GM23338 (cell line): ENCODE data around the gene TUBD1. TPM values are rescaled to one million over a fixed set of nuclear protein-coding genes. Genes with fewer than 3 reads are reported as not detected.

ENCODE experiments used
- ATAC-seq: fragments of 200-7000 bp; cut with Tn5 transposase; 3 replicates; pipeline ENCODE4 v1.9.1; 2020
- DNase-seq: peaks from one replicate; pipeline ENCODE4 v3.0.0-alpha.2; 2015; ENCODE audit warnings: low spot score
- H2AFZ ChIP-seq: fragments of 200-600 bp; sonication (generic); 2 replicates; pipeline ENCODE4 v1.8.0; 2016; ENCODE audit warnings: antibody characterized with exemption, mild to moderate bottlenecking, moderate library complexity
- H3F3A ChIP-seq: fragments of 200-600 bp; sonication (generic); replicated peaks from 2 replicates; pipeline ENCODE4 v1.8.0; 2017; ENCODE audit warnings: antibody characterized with exemption, mixed run types, low read depth
- H3K27ac ChIP-seq: fragments of 200-600 bp; sonication (generic); 2 replicates; pipeline ENCODE4 v1.6.1; 2016; ENCODE audit warnings: low read depth
- H3K27me3 ChIP-seq: fragments of 200-600 bp; sonication (generic); 2 replicates; pipeline ENCODE4 v1.8.0; 2016; ENCODE audit warnings: mild to moderate bottlenecking, mixed run types, moderate library complexity; ENCODE audit not compliant: insufficient read depth
- H3K36me3 ChIP-seq: fragments of 200-600 bp; sonication (generic); 2 replicates; pipeline ENCODE4 v1.8.0; 2016; ENCODE audit warnings: mild to moderate bottlenecking; ENCODE audit not compliant: insufficient read depth
- H3K4me1 ChIP-seq: fragments of 200-600 bp; sonication (generic); 2 replicates; pipeline ENCODE4 v1.8.0; 2016; ENCODE audit warnings: mild to moderate bottlenecking, moderate library complexity; ENCODE audit not compliant: insufficient read depth
- H3K4me2 ChIP-seq: fragments of 200-600 bp; sonication (generic); 2 replicates; pipeline ENCODE4 v1.7.1; 2017; ENCODE audit warnings: mixed run types
- H3K4me3 ChIP-seq: fragments of 200-600 bp; sonication (generic); 2 replicates; pipeline ENCODE4 v1.6.1; 2016; ENCODE audit warnings: mixed run types
- H3K79me2 ChIP-seq: fragments of 200-600 bp; sonication (generic); replicated peaks from 2 replicates; pipeline ENCODE4 v1.8.0; 2017; ENCODE audit warnings: mild to moderate bottlenecking; ENCODE audit not compliant: insufficient read depth
- H3K9me2 ChIP-seq: fragments of 200-600 bp; sonication (generic); 2 replicates; pipeline ENCODE4 v1.8.0; 2017; ENCODE audit not compliant: insufficient read depth
- H4K20me1 ChIP-seq: fragments of 200-600 bp; sonication (generic); replicated peaks from 2 replicates; pipeline ENCODE4 v1.8.0; 2017; ENCODE audit warnings: mild to moderate bottlenecking; ENCODE audit not compliant: insufficient read depth
- H3K27ac Mint-ChIP-seq: 2 replicates; pipeline ENCODE4 v1.8.0; 2020; ENCODE audit warnings: inconsistent platforms, mild to moderate bottlenecking, moderate library complexity, mixed read lengths
- H3K27me3 Mint-ChIP-seq: 3 replicates; pipeline ENCODE4 v1.8.0; 2022; ENCODE audit warnings: low read depth, mild to moderate bottlenecking, moderate library complexity, mixed read lengths, inconsistent platforms; ENCODE audit not compliant: insufficient read depth, poor library complexity
- H3K36me3 Mint-ChIP-seq: 3 replicates; pipeline ENCODE4 v1.8.0; 2021; ENCODE audit warnings: low read depth, mild to moderate bottlenecking, inconsistent platforms, moderate library complexity, mixed read lengths
- H3K4me1 Mint-ChIP-seq: 3 replicates; pipeline ENCODE4 v1.8.0; 2020; ENCODE audit warnings: mild to moderate bottlenecking, inconsistent platforms, mixed read lengths
- H3K4me3 Mint-ChIP-seq: 3 replicates; pipeline ENCODE4 v1.8.0; 2021; ENCODE audit warnings: moderate library complexity, mild to moderate bottlenecking, inconsistent platforms, mixed read lengths
- H3K9me3 Mint-ChIP-seq: 3 replicates; pipeline ENCODE4 v1.8.0; 2020; ENCODE audit warnings: moderate library complexity, mild to moderate bottlenecking, inconsistent platforms, mixed read lengths
- CREB1 ChIP-seq: fragments of 250-450 bp; sonication (Bioruptor Pico); IDR thresholded peaks from 2 replicates; pipeline ENCODE4 v1.5.0; 2020; ENCODE audit warnings: low read depth, mild to moderate bottlenecking, moderate library complexity
- EZH2 ChIP-seq: fragments of 200-600 bp; sonication (generic); IDR thresholded peaks from one replicate; pipeline ENCODE4 v1.8.0; 2017; ENCODE audit warnings: antibody characterized with exemption, mild to moderate bottlenecking, low read depth; ENCODE audit not compliant: unreplicated experiment
- EZH2phosphoT487 ChIP-seq: fragments of 200-600 bp; sonication (generic); IDR thresholded peaks from one replicate; pipeline ENCODE4 v1.8.1; 2018; ENCODE audit warnings: antibody characterized with exemption; ENCODE audit not compliant: unreplicated experiment
- JUNB ChIP-seq: IDR thresholded peaks from one replicate; pipeline ENCODE4 v1.6.1; 2016; ENCODE audit warnings: antibody characterized with exemption; ENCODE audit not compliant: unreplicated experiment
- NANOG ChIP-seq: IDR thresholded peaks from 2 replicates; pipeline ENCODE4 v1.6.1; 2016; ENCODE audit warnings: antibody characterized with exemption, borderline replicate concordance
- POLR2AphosphoS5 ChIP-seq: IDR thresholded peaks from 2 replicates; pipeline ENCODE4 v1.6.1; 2016; ENCODE audit warnings: antibody characterized with exemption, low read depth
- STAT1 ChIP-seq: IDR thresholded peaks from one replicate; pipeline ENCODE4 v1.6.1; 2016; ENCODE audit warnings: antibody characterized with exemption; ENCODE audit not compliant: unreplicated experiment
- ZNF114 ChIP-seq: fragments of 250-450 bp; sonication (Bioruptor Pico); IDR thresholded peaks from 2 replicates; pipeline ENCODE4 v1.5.0; 2020; ENCODE audit warnings: mild to moderate bottlenecking, moderate library complexity
- ZNF331 ChIP-seq: fragments of 250-450 bp; sonication (Bioruptor Pico); IDR thresholded peaks from 2 replicates; pipeline ENCODE4 v1.5.0; 2020; ENCODE audit warnings: low read depth, mild to moderate bottlenecking, moderate library complexity
- polyA plus RNA-seq: library from polyadenylated mRNA; unstranded; fragments of >200 nt; fragmentation: Nextera tagmentation; extraction: Ambion mirVana; gene quantifications from 2 replicates; pipeline ENCODE4 v1.2.1, GENCODE V29; 2016
- total RNA-seq: library from RNA; depleted of rRNA; stranded (reverse); fragments of >200 nt; shearing (Covaris generic); gene quantifications from 2 replicates; pipeline ENCODE4 v1.2.3, GENCODE V29; 2014
- TF ChIP-seq, protein P1 (sequence below), 2 experiments: fragments of 200-600 bp in 1 of 2; sonication (generic) in 1 of 2; conservative IDR thresholded peaks; 2 replicates each; pipeline versions ENCODE4 v1.5.1 to v1.6.1; 2016 to 2017; ENCODE audit warnings: antibody characterized with exemption in 2 of 2, low read depth in 2 of 2, mild to moderate bottlenecking in 2 of 2, moderate library complexity in 1 of 2
- TF ChIP-seq, protein P2 (sequence below): IDR thresholded peaks from 2 replicates; pipeline ENCODE4 v1.6.1; 2016; ENCODE audit warnings: antibody characterized with exemption
- TF ChIP-seq, protein P3 (sequence below): IDR thresholded peaks from one replicate; pipeline ENCODE4 v1.6.1; 2018; ENCODE audit warnings: antibody characterized with exemption; ENCODE audit not compliant: unreplicated experiment
- TF ChIP-seq, protein P4 (sequence below): fragments of 250-450 bp; sonication (Bioruptor Pico); IDR thresholded peaks from 2 replicates; pipeline ENCODE4 v1.5.0; 2020; ENCODE audit warnings: mild to moderate bottlenecking, moderate library complexity

The TUBD1 gene
- total and polyA plus RNA-seq, 2 experiments from 2014 or later, result 11.6 to 13.8 TPM

DNA sequence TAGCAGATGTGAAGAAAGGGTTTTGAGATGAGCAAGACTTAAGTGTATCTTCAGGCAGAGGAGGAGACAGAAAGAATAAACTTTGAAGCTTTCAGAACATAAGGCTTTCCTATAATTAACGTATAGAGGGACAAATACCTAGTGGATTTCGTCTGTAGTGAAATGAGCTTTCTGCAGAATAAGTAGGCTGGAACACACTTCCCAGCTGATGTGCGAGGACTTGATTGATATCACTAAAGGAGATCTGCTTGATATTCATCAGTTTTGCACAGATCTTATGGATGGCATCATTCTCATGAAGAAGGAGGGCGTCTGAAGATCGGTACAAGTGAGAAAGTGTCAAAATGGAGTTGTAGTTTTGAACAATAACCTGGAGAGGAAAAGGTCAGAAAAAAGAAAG lies 14.8 kb downstream of the TUBD1 start:
- TF ChIP-seq, protein P1, sequence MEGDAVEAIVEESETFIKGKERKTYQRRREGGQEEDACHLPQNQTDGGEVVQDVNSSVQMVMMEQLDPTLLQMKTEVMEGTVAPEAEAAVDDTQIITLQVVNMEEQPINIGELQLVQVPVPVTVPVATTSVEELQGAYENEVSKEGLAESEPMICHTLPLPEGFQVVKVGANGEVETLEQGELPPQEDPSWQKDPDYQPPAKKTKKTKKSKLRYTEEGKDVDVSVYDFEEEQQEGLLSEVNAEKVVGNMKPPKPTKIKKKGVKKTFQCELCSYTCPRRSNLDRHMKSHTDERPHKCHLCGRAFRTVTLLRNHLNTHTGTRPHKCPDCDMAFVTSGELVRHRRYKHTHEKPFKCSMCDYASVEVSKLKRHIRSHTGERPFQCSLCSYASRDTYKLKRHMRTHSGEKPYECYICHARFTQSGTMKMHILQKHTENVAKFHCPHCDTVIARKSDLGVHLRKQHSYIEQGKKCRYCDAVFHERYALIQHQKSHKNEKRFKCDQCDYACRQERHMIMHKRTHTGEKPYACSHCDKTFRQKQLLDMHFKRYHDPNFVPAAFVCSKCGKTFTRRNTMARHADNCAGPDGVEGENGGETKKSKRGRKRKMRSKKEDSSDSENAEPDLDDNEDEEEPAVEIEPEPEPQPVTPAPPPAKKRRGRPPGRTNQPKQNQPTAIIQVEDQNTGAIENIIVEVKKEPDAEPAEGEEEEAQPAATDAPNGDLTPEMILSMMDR (conservative IDR thresholded peaks at IDR 0.05; ENCODE audit: low read depth in 2 of 2), result no peak
- TF ChIP-seq ZNF331 (CRISPR knock-in tag) (no peak), POLR2AphosphoS5 (no peak), STAT1 (no peak), ZNF114 (no peak), EZH2 (no peak), CREB1 (CRISPR knock-in tag) (no peak), NANOG (no peak), EZH2phosphoT487 (no peak), JUNB (no peak)
- TF ChIP-seq, protein P2, sequence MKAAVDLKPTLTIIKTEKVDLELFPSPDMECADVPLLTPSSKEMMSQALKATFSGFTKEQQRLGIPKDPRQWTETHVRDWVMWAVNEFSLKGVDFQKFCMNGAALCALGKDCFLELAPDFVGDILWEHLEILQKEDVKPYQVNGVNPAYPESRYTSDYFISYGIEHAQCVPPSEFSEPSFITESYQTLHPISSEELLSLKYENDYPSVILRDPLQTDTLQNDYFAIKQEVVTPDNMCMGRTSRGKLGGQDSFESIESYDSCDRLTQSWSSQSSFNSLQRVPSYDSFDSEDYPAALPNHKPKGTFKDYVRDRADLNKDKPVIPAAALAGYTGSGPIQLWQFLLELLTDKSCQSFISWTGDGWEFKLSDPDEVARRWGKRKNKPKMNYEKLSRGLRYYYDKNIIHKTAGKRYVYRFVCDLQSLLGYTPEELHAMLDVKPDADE, result no peak
- TF ChIP-seq, protein P3, sequence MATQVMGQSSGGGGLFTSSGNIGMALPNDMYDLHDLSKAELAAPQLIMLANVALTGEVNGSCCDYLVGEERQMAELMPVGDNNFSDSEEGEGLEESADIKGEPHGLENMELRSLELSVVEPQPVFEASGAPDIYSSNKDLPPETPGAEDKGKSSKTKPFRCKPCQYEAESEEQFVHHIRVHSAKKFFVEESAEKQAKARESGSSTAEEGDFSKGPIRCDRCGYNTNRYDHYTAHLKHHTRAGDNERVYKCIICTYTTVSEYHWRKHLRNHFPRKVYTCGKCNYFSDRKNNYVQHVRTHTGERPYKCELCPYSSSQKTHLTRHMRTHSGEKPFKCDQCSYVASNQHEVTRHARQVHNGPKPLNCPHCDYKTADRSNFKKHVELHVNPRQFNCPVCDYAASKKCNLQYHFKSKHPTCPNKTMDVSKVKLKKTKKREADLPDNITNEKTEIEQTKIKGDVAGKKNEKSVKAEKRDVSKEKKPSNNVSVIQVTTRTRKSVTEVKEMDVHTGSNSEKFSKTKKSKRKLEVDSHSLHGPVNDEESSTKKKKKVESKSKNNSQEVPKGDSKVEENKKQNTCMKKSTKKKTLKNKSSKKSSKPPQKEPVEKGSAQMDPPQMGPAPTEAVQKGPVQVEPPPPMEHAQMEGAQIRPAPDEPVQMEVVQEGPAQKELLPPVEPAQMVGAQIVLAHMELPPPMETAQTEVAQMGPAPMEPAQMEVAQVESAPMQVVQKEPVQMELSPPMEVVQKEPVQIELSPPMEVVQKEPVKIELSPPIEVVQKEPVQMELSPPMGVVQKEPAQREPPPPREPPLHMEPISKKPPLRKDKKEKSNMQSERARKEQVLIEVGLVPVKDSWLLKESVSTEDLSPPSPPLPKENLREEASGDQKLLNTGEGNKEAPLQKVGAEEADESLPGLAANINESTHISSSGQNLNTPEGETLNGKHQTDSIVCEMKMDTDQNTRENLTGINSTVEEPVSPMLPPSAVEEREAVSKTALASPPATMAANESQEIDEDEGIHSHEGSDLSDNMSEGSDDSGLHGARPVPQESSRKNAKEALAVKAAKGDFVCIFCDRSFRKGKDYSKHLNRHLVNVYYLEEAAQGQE, result no peak
- TF ChIP-seq, protein P4, sequence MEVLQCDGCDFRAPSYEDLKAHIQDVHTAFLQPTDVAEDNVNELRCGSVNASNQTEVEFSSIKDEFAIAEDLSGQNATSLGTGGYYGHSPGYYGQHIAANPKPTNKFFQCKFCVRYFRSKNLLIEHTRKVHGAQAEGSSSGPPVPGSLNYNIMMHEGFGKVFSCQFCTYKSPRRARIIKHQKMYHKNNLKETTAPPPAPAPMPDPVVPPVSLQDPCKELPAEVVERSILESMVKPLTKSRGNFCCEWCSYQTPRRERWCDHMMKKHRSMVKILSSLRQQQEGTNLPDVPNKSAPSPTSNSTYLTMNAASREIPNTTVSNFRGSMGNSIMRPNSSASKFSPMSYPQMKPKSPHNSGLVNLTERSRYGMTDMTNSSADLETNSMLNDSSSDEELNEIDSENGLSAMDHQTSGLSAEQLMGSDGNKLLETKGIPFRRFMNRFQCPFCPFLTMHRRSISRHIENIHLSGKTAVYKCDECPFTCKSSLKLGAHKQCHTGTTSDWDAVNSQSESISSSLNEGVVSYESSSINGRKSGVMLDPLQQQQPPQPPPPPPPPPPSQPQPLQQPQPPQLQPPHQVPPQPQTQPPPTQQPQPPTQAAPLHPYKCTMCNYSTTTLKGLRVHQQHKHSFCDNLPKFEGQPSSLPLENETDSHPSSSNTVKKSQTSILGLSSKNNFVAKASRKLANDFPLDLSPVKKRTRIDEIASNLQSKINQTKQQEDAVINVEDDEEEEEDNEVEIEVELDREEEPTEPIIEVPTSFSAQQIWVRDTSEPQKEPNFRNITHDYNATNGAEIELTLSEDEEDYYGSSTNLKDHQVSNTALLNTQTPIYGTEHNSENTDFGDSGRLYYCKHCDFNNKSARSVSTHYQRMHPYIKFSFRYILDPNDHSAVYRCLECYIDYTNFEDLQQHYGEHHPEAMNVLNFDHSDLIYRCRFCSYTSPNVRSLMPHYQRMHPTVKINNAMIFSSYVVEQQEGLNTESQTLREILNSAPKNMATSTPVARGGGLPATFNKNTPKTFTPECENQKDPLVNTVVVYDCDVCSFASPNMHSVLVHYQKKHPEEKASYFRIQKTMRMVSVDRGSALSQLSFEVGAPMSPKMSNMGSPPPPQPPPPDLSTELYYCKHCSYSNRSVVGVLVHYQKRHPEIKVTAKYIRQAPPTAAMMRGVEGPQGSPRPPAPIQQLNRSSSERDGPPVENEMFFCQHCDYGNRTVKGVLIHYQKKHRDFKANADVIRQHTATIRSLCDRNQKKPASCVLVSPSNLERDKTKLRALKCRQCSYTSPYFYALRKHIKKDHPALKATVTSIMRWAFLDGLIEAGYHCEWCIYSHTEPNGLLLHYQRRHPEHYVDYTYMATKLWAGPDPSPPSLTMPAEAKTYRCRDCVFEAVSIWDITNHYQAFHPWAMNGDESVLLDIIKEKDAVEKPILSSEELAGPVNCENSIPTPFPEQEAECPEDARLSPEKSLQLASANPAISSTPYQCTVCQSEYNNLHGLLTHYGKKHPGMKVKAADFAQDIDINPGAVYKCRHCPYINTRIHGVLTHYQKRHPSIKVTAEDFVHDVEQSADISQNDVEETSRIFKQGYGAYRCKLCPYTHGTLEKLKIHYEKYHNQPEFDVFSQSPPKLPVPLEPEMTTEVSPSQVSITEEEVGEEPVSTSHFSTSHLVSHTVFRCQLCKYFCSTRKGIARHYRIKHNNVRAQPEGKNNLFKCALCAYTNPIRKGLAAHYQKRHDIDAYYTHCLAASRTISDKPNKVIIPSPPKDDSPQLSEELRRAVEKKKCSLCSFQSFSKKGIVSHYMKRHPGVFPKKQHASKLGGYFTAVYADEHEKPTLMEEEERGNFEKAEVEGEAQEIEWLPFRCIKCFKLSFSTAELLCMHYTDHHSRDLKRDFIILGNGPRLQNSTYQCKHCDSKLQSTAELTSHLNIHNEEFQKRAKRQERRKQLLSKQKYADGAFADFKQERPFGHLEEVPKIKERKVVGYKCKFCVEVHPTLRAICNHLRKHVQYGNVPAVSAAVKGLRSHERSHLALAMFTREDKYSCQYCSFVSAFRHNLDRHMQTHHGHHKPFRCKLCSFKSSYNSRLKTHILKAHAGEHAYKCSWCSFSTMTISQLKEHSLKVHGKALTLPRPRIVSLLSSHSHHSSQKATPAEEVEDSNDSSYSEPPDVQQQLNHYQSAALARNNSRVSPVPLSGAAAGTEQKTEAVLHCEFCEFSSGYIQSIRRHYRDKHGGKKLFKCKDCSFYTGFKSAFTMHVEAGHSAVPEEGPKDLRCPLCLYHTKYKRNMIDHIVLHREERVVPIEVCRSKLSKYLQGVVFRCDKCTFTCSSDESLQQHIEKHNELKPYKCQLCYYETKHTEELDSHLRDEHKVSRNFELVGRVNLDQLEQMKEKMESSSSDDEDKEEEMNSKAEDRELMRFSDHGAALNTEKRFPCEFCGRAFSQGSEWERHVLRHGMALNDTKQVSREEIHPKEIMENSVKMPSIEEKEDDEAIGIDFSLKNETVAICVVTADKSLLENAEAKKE (CRISPR knock-in tag), result no peak
- H2AFZ ChIP-seq, result no peak overlapping the region
- Mint-ChIP-seq H3K9me3 (no peaks in the 10 kb centered on the region; the same call in 2 of the 3 replicates), H3K27me3 (no peaks in the 10 kb centered on the region), H3K36me3 (peaks cover 26% of the 10 kb centered on the region; the same call in 2 of the 3 replicates), H3K4me3 (no peak overlapping the region), H3K4me1 (no peaks in the 10 kb centered on the region), H3K27ac (no peak overlapping the region)
- no peaks in the 10 kb centered on the region for H3K9me2 ChIP-seq
- H3K27me3 ChIP-seq, result no peaks in the 10 kb centered on the region
- DNase-seq (no peak), ATAC-seq (no peak)
- no peak overlapping the region for H3K27ac ChIP-seq
- H3K79me2 ChIP-seq, result no peaks in the 10 kb centered on the region
- no peaks in the 10 kb centered on the region for H3K4me1 ChIP-seq
- H3K4me2 ChIP-seq, result no peak overlapping the region
- no peak overlapping the region for H3K4me3 ChIP-seq
- peaks cover 16% of the 10 kb centered on the region for H3K36me3 ChIP-seq
- H4K20me1 ChIP-seq, result no peaks in the 10 kb centered on the region
- H3F3A ChIP-seq, result no peaks in the 10 kb centered on the region
